OCI-LY3 (cell line): ENCODE data around the gene ZNF677.
"Not testable (repeated sequence)": the region's sequence is repeated elsewhere in the genome, so short reads cannot be mapped to it uniquely, and the experiment has no call there.

Experiments
- H2AFZ ChIP-seq: fragments of 200-600, 300-600 bp; shearing (Covaris generic); 2 replicates; pipeline ENCODE4 v1.6.0; 2014; ENCODE audit warnings: antibody characterized with exemption, low read depth, low read length
- H3K27ac ChIP-seq: fragments of 200-600, 300-600 bp; sonication (generic); 2 replicates; pipeline ENCODE4 v1.5.1; 2014; ENCODE audit warnings: mild to moderate bottlenecking, low read length, moderate library complexity, mixed read lengths
- H3K27me3 ChIP-seq: fragments of 200-600, 300-600 bp; sonication (generic); 2 replicates; pipeline ENCODE4 v1.6.1; 2014; ENCODE audit warnings: low read depth, low read length, mixed read lengths
- H3K36me3 ChIP-seq: fragments of 200-600, 300-600 bp; sonication (generic); replicated peaks from 2 replicates; pipeline ENCODE3; 2014; ENCODE audit warnings: low read depth, low read length, mixed read lengths
- H3K4me1 ChIP-seq: fragments of 300-600, 200-600 bp; sonication (generic); 2 replicates; pipeline ENCODE4 v1.6.1; 2014; ENCODE audit warnings: low read length, mixed read lengths
- H3K4me2 ChIP-seq: fragments of 200-600, 300-600 bp; sonication (generic); 2 replicates; pipeline ENCODE4 v1.6.1; 2014; ENCODE audit warnings: low read length, mixed read lengths
- H3K4me3 ChIP-seq: fragments of 300-600, 200-600 bp; sonication (generic); 2 replicates; pipeline ENCODE4 v1.5.1; 2014; ENCODE audit warnings: antibody characterized with exemption, mild to moderate bottlenecking, low read length, moderate library complexity
- H3K79me2 ChIP-seq: fragments of 300-600, 200-600 bp; shearing (Covaris generic); 2 replicates; pipeline ENCODE4 v1.6.1; 2014; ENCODE audit warnings: mild to moderate bottlenecking, low read length, mixed read lengths
- H3K9ac ChIP-seq: fragments of 300-600, 200-600 bp; shearing (Covaris generic); 2 replicates; pipeline ENCODE4 v1.6.0; 2014; ENCODE audit warnings: mild to moderate bottlenecking, low read length, moderate library complexity
- H3K9me3 ChIP-seq: fragments of 200-600, 300-600 bp; shearing (Covaris generic); 2 replicates; pipeline ENCODE4 v1.6.1; 2014; ENCODE audit warnings: low read length, mixed read lengths; ENCODE audit not compliant: insufficient read depth
- H4K20me1 ChIP-seq: fragments of 200-600, 300-600 bp; sonication (generic); 2 replicates; pipeline ENCODE4 v1.6.1; 2016; ENCODE audit warnings: low read length, mixed read lengths; ENCODE audit not compliant: insufficient read depth
- CTCF ChIP-seq: fragments of 200-600, 300-600 bp; sonication (generic); IDR thresholded peaks from 2 replicates; pipeline ENCODE4 v1.5.1; 2014; ENCODE audit warnings: antibody characterized with exemption, low read length, low read depth
- EZH2phosphoT487 ChIP-seq: fragments of 200-600 bp; shearing (Covaris generic); IDR thresholded peaks from 2 replicates; pipeline ENCODE4 v1.6.1; 2018; ENCODE audit warnings: antibody characterized with exemption, mixed run types, low read depth

Gene ZNF677

GRCh38 chr19:53285087-53285486, 30.4 kb upstream of the ZNF677 start:
- Histone ChIP-seq H3K27me3 (no peaks in the 10 kb centered on the region), H3K79me2 (no peaks in the 10 kb centered on the region), H3K4me2 (no peak overlapping the region), H3K4me3 (no peak overlapping the region), H3K4me1 (no peaks in the 10 kb centered on the region), H3K9me3 (peaks cover 8% of the 10 kb centered on the region), H3K36me3 (no peaks in the 10 kb centered on the region), H3K27ac (no peak overlapping the region), H4K20me1 (no peaks in the 10 kb centered on the region), H3K9ac (no peak overlapping the region), H2AFZ (no peak overlapping the region)
- TF ChIP-seq EZH2phosphoT487 (no peak), CTCF (no peak)

GRCh38 chr19:53281947-53282346, 27.3 kb upstream of the ZNF677 start:
- H3K36me3 ChIP-seq, H3K4me1 ChIP-seq, H4K20me1 ChIP-seq, H3K4me2 ChIP-seq, H3K4me3 ChIP-seq, H3K9ac ChIP-seq, H3K27ac ChIP-seq, H3K27me3 ChIP-seq, H2AFZ ChIP-seq, H3K79me2 ChIP-seq, H3K9me3 ChIP-seq: not testable (repeated sequence)

GRCh38 chr19:53275480-53275879, 20.8 kb upstream of the ZNF677 start:
- no peak overlapping the region for H3K4me3 ChIP-seq
- H3K27ac ChIP-seq, result no peak overlapping the region
- TF ChIP-seq EZH2phosphoT487, result no peak
- TF ChIP-seq CTCF, result no peak
- H4K20me1 ChIP-seq, result no peaks in the 10 kb centered on the region
- no peaks in the 10 kb centered on the region for H3K4me1 ChIP-seq
- no peak overlapping the region for H3K9ac ChIP-seq
- H3K9me3 ChIP-seq, result peaks cover 14% of the 10 kb centered on the region; the same call in 1 of the 2 replicates
- no peak overlapping the region for H2AFZ ChIP-seq
- H3K27me3 ChIP-seq, result no peaks in the 10 kb centered on the region
- H3K4me2 ChIP-seq, result no peak overlapping the region
- H3K79me2 ChIP-seq, result no peaks in the 10 kb centered on the region
- no peaks in the 10 kb centered on the region for H3K36me3 ChIP-seq

GRCh38 chr19:53272044-53272443, 17.4 kb upstream of the ZNF677 start:
- no peaks in the 10 kb centered on the region for H3K27me3 ChIP-seq
- H4K20me1 ChIP-seq, result no peaks in the 10 kb centered on the region

GRCh38 chr19:53269861-53270260, 15.2 kb upstream of the ZNF677 start:
- H3K27me3 ChIP-seq, H3K4me3 ChIP-seq, H3K9me3 ChIP-seq, H2AFZ ChIP-seq, H3K79me2 ChIP-seq, H3K27ac ChIP-seq, H4K20me1 ChIP-seq, H3K36me3 ChIP-seq, H3K4me2 ChIP-seq, H3K9ac ChIP-seq, H3K4me1 ChIP-seq: not testable (repeated sequence)

More at GRCh38 chr19:53272044-53272443, 17.4 kb upstream of the ZNF677 start:
- Histone ChIP-seq H3K4me3 (no peak overlapping the region), H3K4me2 (no peak overlapping the region), H3K79me2 (no peaks in the 10 kb centered on the region), H3K4me1 (no peaks in the 10 kb centered on the region), H3K36me3 (no peaks in the 10 kb centered on the region), H3K9ac (no peak overlapping the region), H3K27ac (no peak overlapping the region), H2AFZ (no peak overlapping the region), H3K9me3 (peaks cover 14% of the 10 kb centered on the region; the same call in 1 of the 2 replicates)
- TF ChIP-seq CTCF (no peak), EZH2phosphoT487 (no peak)

GRCh38 chr19:53267623-53268022, 12.9 kb upstream of the ZNF677 start, which contains the start of gene VN1R4:
TSS of gene VN1R4 (minus strand) at chr19:53267723. CDS start at chr19:53267665, 58 bp downstream.
- H3K27ac ChIP-seq, H3K27me3 ChIP-seq, H3K36me3 ChIP-seq, H3K4me3 ChIP-seq, H4K20me1 ChIP-seq, H3K4me2 ChIP-seq, H2AFZ ChIP-seq, H3K79me2 ChIP-seq, H3K4me1 ChIP-seq, H3K9me3 ChIP-seq, H3K9ac ChIP-seq: not testable (repeated sequence)

GRCh38 chr19:53257715-53258342, 3.2 kb upstream of the ZNF677 start, which contains the start of gene VN1R2:
TSS of gene VN1R2 (plus strand) at chr19:53258292. CDS start at chr19:53258376, 84 bp downstream.
- H3K27me3 ChIP-seq, H3K36me3 ChIP-seq, H3K9ac ChIP-seq, H3K4me3 ChIP-seq, H2AFZ ChIP-seq, H3K27ac ChIP-seq, H4K20me1 ChIP-seq, H3K4me2 ChIP-seq, H3K79me2 ChIP-seq, H3K4me1 ChIP-seq: not testable (repeated sequence)
- H3K9me3 ChIP-seq, result peaks cover 15% of the 10 kb centered on the region
